Lung microvascular endothelial cell (primary cell): ENCODE data around the gene TCN1. TPM values are rescaled to one million over a fixed set of nuclear protein-coding genes. Genes with fewer than 3 reads are reported as not detected.
A peak's percentile ranks its signal among the peaks of the same experiment; 100 is the strongest.
"Not testable (repeated sequence)": the region's sequence is repeated elsewhere in the genome, so short reads cannot be mapped to it uniquely, and the experiment has no call there.

ENCODE experiments used
- DNase-seq, 2 donors: peaks; one replicate each; pipeline versions ENCODE4 v3.0.0 to v3.0.0-alpha.2; 2010; ENCODE audit warnings: low read depth in 2 of 2
- total RNA-seq: library from RNA; depleted of rRNA; stranded (reverse); fragments of >200 nt; gene quantifications from 2 replicates; pipeline ENCODE4 v1.2.1, GENCODE V29; 2014

TCN1 gene
- not detected in 2 replicates for total RNA-seq

- no peak for DNase-seq
Measured at GRCh38 chr11:59866397-59866796, at the start of gene TCN1. TCN1 (minus strand) TSS chr11:59866487; CDS start chr11:59866470, 17 bp downstream.

- not testable (repeated sequence) for DNase-seq
Measured at GRCh38 chr11:59903569-59903968, 37.3 kb upstream of the TCN1 start.

GRCh38 chr11:59901306-59901705, 35.0 kb upstream of the TCN1 start:
- DNase-seq, result peak; percentile 98 to 99

- DNase-seq, result peak; percentile 14 to 41
Measured at GRCh38 chr11:59900366-59901126, 34.3 kb upstream of the TCN1 start.

- peak; percentile 20 to 83 for DNase-seq
Measured at GRCh38 chr11:59899532-59899931, 33.2 kb upstream of the TCN1 start.

- DNase-seq, result peak in 1 of 2 donors; percentile 5
Measured at GRCh38 chr11:59898650-59899049, 32.4 kb upstream of the TCN1 start.

GRCh38 chr11:59898046-59898445, 31.8 kb upstream of the TCN1 start:
- no peak for DNase-seq

- no peak for DNase-seq
Measured at GRCh38 chr11:59894616-59895015, 28.3 kb upstream of the TCN1 start.

GRCh38 chr11:59891781-59892181, 25.5 kb upstream of the TCN1 start:
- peak in 1 of 2 donors; percentile 67 for DNase-seq

- not testable (repeated sequence) for DNase-seq
Measured at GRCh38 chr11:59887156-59887555, 20.9 kb upstream of the TCN1 start.

GRCh38 chr11:59883597-59883996, 17.3 kb upstream of the TCN1 start:
- no peak for DNase-seq

- no peak for DNase-seq
Measured at GRCh38 chr11:59879567-59879966, 13.3 kb upstream of the TCN1 start.

GRCh38 chr11:59878575-59878974, 12.3 kb upstream of the TCN1 start, which contains the start of gene OOSP3:
OOSP3 (plus strand) TSS chr11:59878782; CDS start chr11:59878809, 27 bp downstream.
- DNase-seq, result peak in 1 of 2 donors; percentile 12

- DNase-seq, result no peak
Measured at GRCh38 chr11:59877784-59878183, 11.5 kb upstream of the TCN1 start.

- DNase-seq, result no peak
Measured at GRCh38 chr11:59877325-59877724, 11.0 kb upstream of the TCN1 start.

- no peak for DNase-seq
Measured at GRCh38 chr11:59875856-59876519, 9.7 kb upstream of the TCN1 start.

- no peak for DNase-seq
Measured at GRCh38 chr11:59872076-59872475, 5.8 kb upstream of the TCN1 start.

- no peak for DNase-seq
Measured at GRCh38 chr11:59867946-59868345, 1.7 kb upstream of the TCN1 start.

GRCh38 chr11:59866836-59867235, 549 bp upstream of the TCN1 start:
- no peak for DNase-seq

- DNase-seq, result peak; percentile 43 to 80
Measured at GRCh38 chr11:59865031-59865430, 1.3 kb downstream of the TCN1 start.

GRCh38 chr11:59862252-59862651, 4.0 kb downstream of the TCN1 start:
- peak; percentile 36 to 51 for DNase-seq

- DNase-seq, result no peak
Measured at GRCh38 chr11:59859673-59860072, 6.6 kb downstream of the TCN1 start.
